Measurements from ENCODE around the gene CXorf51A.
"Not testable (repeated sequence)": the region's sequence is repeated elsewhere in the genome, so short reads cannot be mapped to it uniquely, and the experiment has no call there.

- TF ChIP-seq, protein P1, sequence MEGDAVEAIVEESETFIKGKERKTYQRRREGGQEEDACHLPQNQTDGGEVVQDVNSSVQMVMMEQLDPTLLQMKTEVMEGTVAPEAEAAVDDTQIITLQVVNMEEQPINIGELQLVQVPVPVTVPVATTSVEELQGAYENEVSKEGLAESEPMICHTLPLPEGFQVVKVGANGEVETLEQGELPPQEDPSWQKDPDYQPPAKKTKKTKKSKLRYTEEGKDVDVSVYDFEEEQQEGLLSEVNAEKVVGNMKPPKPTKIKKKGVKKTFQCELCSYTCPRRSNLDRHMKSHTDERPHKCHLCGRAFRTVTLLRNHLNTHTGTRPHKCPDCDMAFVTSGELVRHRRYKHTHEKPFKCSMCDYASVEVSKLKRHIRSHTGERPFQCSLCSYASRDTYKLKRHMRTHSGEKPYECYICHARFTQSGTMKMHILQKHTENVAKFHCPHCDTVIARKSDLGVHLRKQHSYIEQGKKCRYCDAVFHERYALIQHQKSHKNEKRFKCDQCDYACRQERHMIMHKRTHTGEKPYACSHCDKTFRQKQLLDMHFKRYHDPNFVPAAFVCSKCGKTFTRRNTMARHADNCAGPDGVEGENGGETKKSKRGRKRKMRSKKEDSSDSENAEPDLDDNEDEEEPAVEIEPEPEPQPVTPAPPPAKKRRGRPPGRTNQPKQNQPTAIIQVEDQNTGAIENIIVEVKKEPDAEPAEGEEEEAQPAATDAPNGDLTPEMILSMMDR (conservative IDR thresholded peaks at IDR 0.05) = not testable (repeated sequence)
- TF ChIP-seq ZFX (IDR thresholded peaks at IDR 0.05) = not testable (repeated sequence)
Measured at GRCh38 chrX:146814644-146815043, at the start of gene CXorf51A.
